Gastroesophageal sphincter (tissue), 4 donors: ENCODE data around the gene ZIC1. TPM values are rescaled to one million over a fixed set of nuclear protein-coding genes. Genes with fewer than 3 reads are reported as not detected.

ENCODE experiments used
- ATAC-seq: fragments of 150-250 bp; one replicate; pipeline ENCODE4 v1.9.1; 2016; ENCODE audit warnings: mild to moderate bottlenecking, moderate library complexity
- H3K27ac ChIP-seq, 4 donors: fragments of 200-600 bp; sonication (generic) in 3 of 4; 1 replicate in 3 of 4; 2 replicates in 1 of 4; pipeline ENCODE4 v1.5.1; 2016 to 2019
- H3K27me3 ChIP-seq: fragments of 200-600 bp; sonication (generic); one replicate; pipeline ENCODE4 v1.5.1; 2019
- H3K36me3 ChIP-seq, 2 donors: fragments of 200-600 bp; sonication (generic); one replicate each; pipeline ENCODE4 v1.5.1; 2019; ENCODE audit warnings: control low read depth in 1 of 2
- H3K4me1 ChIP-seq, 3 donors: fragments of 200-600 bp; sonication (generic); 1 replicate in 2 of 3; 2 replicates in 1 of 3; pipeline ENCODE4 v1.5.1; 2016 to 2019; ENCODE audit warnings: control low read depth in 2 of 3
- H3K4me3 ChIP-seq, 2 donors: fragments of 200-600 bp; sonication (generic); one replicate each; pipeline ENCODE4 v1.5.1; 2019; ENCODE audit warnings: mild to moderate bottlenecking in 1 of 2, moderate library complexity in 1 of 2
- H3K9me3 ChIP-seq, 3 donors: fragments of 200-600 bp; sonication (generic); one replicate each; pipeline ENCODE4 v1.5.1; 2017 to 2019; ENCODE audit warnings: control low read depth in 2 of 3
- EP300 ChIP-seq: sonication (generic); formaldehyde crosslinking; IDR thresholded peaks from one replicate; pipeline ENCODE4 v1.6.1; 2017; ENCODE audit warnings: antibody characterized with exemption, mild to moderate bottlenecking
- POLR2A ChIP-seq, 2 donors: fragments of 450-650 bp; IDR thresholded peaks; one replicate each; pipeline ENCODE4 v1.6.1; 2017; ENCODE audit warnings: antibody characterized with exemption in 2 of 2, mild to moderate bottlenecking in 2 of 2, moderate library complexity in 1 of 2
- POLR2AphosphoS5 ChIP-seq: sonication (generic); formaldehyde crosslinking; IDR thresholded peaks from one replicate; pipeline ENCODE4 v1.6.1; 2017; ENCODE audit warnings: antibody characterized with exemption
- WGBS, 2 donors: methylation state at CpG; one replicate each; pipeline ENCODE4 v1.1.5; 2018; ENCODE audit warnings: low coverage in 1 of 2; 5-methylcytosine and 5-hydroxymethylcytosine counted together
- total RNA-seq, 4 donors: library from RNA; depleted of rRNA; stranded (reverse); fragments of >200 nt; gene quantifications; one replicate each; pipeline ENCODE4 v1.1.0, GENCODE V29; 2016
- TF ChIP-seq, protein P1 (sequence below), 4 experiments: fragments of 200-600 bp in 2 of 4; fragments of 450-650 bp in 2 of 4; sonication (generic) in 1 of 4; IDR thresholded peaks; one replicate each; pipeline ENCODE4 v1.5.1; 2017 to 2019; ENCODE audit warnings: antibody characterized with exemption in 4 of 4, mild to moderate bottlenecking in 2 of 4, moderate library complexity in 2 of 4

ZIC1 gene
- total RNA-seq, 4 donors from 2014 or later: 0.08 to 0.27 TPM; not detected in 2

DNA sequence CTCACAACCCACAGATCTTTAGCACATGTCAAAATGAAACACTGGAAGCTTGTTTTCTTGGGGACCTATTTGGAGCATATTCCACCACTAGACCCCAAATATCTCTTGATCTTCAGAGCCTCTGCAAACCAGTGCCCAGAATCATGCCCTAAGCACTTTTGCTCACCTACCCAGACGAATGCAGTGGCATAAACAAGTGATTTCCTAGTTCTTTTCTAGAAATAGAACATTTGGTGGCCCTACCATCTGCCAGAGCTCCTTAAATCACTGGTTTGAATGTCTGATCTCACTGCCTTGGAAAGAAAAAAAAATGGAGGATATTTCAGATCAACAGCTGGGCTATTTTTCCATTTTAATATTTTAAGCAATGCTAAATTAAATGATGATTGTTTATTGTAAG, 8.2 kb upstream of the ZIC1 start:
- TF ChIP-seq POLR2A (IDR thresholded peaks at IDR 0.05) (no peak), EP300 (no peak), POLR2AphosphoS5 (no peak)
- TF ChIP-seq, protein P1, sequence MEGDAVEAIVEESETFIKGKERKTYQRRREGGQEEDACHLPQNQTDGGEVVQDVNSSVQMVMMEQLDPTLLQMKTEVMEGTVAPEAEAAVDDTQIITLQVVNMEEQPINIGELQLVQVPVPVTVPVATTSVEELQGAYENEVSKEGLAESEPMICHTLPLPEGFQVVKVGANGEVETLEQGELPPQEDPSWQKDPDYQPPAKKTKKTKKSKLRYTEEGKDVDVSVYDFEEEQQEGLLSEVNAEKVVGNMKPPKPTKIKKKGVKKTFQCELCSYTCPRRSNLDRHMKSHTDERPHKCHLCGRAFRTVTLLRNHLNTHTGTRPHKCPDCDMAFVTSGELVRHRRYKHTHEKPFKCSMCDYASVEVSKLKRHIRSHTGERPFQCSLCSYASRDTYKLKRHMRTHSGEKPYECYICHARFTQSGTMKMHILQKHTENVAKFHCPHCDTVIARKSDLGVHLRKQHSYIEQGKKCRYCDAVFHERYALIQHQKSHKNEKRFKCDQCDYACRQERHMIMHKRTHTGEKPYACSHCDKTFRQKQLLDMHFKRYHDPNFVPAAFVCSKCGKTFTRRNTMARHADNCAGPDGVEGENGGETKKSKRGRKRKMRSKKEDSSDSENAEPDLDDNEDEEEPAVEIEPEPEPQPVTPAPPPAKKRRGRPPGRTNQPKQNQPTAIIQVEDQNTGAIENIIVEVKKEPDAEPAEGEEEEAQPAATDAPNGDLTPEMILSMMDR (IDR thresholded peaks at IDR 0.05): no peak
- Histone ChIP-seq H3K9me3 (no peaks in the 10 kb centered on the region), H3K27me3 (peaks cover 100% of the 10 kb centered on the region), H3K27ac (no peak overlapping the region), H3K4me1 (peaks cover 0 to 23% (median 3%) of the 10 kb centered on the region in 3 donors), H3K4me3 (no peak overlapping the region), H3K36me3 (no peaks in the 10 kb centered on the region)
- 13 to 57% methylated on average over 1 of the region's 1 CpG for whole genome bisulfite sequencing, 2 donors
- ATAC-seq: no peak

DNA sequence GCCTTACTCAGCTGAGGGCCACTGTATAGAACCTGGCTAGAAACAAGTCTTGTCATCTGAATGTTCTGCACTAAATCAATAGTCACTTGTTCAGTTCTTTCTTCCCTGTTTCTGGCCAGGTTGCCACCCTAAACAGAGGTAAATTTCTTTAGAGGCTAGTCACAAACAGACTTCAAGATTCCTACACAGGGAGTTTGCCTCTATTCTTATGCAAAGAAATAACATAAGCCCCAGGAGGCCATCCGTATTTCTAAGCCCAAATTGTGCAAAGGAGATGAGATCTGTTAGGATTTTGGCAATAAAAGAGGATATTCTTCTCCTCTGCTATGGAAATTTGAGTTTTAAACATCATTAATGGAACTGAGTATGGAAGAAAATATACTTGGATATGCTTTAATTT, 7.7 kb upstream of the ZIC1 start:
- no peaks in the 10 kb centered on the region for H3K9me3 ChIP-seq
- no peak overlapping the region for H3K4me3 ChIP-seq
- peaks cover 100% of the 10 kb centered on the region for H3K27me3 ChIP-seq
- no peaks in the 10 kb centered on the region for H3K36me3 ChIP-seq
- ATAC-seq: no peak
- no peak overlapping the region for H3K27ac ChIP-seq
- TF ChIP-seq POLR2A (IDR thresholded peaks at IDR 0.05) (no peak), EP300 (no peak), POLR2AphosphoS5 (no peak)
- TF ChIP-seq, protein P1 (IDR thresholded peaks at IDR 0.05): no peak
- H3K4me1 ChIP-seq: peaks cover 0 to 19% (median 2%) of the 10 kb centered on the region in 3 donors
- WGBS, 2 donors: 0 to 14% methylated on average over 1 of the region's 1 CpG

DNA sequence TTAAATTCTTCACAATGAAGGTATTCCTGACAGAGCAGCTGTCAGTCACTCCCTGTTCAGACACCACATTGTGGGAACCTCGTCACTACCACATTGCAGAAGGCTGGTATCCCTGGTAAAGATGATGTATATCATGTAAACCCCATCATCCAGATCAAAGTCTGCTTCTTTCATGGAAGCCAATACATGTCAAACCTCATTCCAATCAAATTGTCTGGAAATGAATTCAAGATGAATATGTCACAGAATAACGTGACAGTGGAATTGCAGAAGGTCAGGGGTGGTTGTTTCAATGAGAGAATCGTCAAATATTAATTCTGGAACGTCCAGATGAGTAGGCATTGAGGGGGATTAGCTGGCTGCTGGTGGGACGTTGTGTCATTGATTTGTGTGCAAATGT, 7.0 kb upstream of the ZIC1 start:
- Histone ChIP-seq H3K4me1 (peaks cover 0 to 14% (median 2%) of the 10 kb centered on the region in 3 donors), H3K4me3 (no peak overlapping the region), H3K9me3 (no peaks in the 10 kb centered on the region), H3K27me3 (peaks cover 100% of the 10 kb centered on the region), H3K27ac (no peak overlapping the region), H3K36me3 (no peaks in the 10 kb centered on the region)
- ATAC-seq: no peak
- TF ChIP-seq, protein P1 (IDR thresholded peaks at IDR 0.05): no peak
- TF ChIP-seq POLR2AphosphoS5 (no peak), EP300 (no peak), POLR2A (IDR thresholded peaks at IDR 0.05) (no peak)
- WGBS, 2 donors: 19 to 20% methylated on average over 4 to 5 of the region's 5 CpGs

DNA sequence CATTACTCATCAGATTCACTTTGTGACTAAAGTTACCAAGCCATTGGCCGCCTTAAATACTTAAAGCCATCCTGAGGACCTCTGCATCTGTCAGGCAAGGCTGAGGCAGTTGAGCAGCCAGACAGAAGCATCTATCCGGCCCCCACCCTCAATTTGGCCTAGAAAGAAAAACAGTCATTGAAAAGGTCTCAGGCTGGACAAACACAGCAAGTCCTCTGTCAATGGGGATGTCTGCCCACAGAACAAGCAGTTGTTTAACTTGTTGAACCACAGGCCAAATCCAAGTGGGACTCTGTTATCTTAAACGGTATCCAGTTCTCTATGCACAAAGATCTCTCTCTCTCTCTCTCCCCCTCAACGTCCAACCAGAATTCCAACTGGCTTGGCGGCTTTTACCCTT, 5.7 kb upstream of the ZIC1 start:
- Histone ChIP-seq H3K4me3 (no peak overlapping the region), H3K27ac (no peak overlapping the region), H3K36me3 (no peaks in the 10 kb centered on the region), H3K27me3 (peaks cover 100% of the 10 kb centered on the region), H3K4me1 (peaks cover 0 to 17% (median 0%) of the 10 kb centered on the region in 3 donors), H3K9me3 (no peaks in the 10 kb centered on the region)
- no peak for ATAC-seq
- WGBS, 2 donors: 37 to 48% methylated on average over 4 of the region's 5 CpGs
- TF ChIP-seq POLR2A (IDR thresholded peaks at IDR 0.05): no peak
- TF ChIP-seq POLR2AphosphoS5: no peak
- no peak for TF ChIP-seq EP300
- TF ChIP-seq, protein P1 (IDR thresholded peaks at IDR 0.05): no peak

DNA sequence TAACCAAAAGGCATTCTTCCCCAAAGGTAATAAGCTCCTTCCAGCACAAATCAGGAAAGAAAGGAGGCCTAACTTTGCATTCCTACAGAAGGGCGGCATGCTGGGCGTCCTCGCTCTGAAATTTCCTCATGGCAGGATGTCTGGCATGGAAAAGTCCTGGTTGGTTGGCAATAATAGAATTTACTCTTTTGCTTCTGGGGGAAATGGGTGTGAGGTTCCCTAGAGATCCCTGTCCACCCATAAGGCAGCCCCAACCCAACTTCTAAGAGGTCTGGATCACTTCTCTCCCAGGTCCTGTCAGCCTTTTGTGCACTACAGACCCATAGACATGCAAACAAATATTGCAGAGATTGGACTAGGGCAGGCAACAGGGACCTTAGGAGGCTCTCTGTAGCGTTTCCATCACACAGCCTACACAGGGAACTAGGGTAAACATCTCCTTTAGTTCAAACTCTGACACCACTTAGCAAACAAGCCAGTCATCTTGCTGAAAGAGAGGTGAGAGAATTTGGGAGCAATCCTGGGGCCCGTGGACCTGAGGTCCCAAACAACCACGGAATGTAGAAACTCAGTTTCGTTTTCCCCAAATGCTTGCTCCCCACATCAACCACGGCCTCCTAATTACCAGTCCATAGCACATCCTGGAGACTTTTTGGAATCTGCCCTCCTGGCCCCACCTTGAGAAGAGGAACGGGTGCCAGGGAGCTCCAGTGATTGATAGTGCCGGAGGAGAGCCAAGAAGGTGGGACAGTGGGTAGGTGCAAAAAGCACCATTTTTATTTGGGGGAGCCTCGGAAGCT, 5.0 kb upstream of the ZIC1 start:
- Histone ChIP-seq H3K9me3 (no peaks in the 10 kb centered on the region), H3K4me1 (peaks cover 0 to 23% (median 0%) of the 10 kb centered on the region in 3 donors), H3K27me3 (peaks cover 100% of the 10 kb centered on the region), H3K4me3 (no peak overlapping the region), H3K27ac (no peak overlapping the region), H3K36me3 (no peaks in the 10 kb centered on the region)
- TF ChIP-seq POLR2AphosphoS5 (no peak), EP300 (no peak), POLR2A (IDR thresholded peaks at IDR 0.05) (no peak)
- TF ChIP-seq, protein P1 (IDR thresholded peaks at IDR 0.05): no peak
- ATAC-seq: no peak
- WGBS, 2 donors: 80 to 89% methylated on average over 2 to 3 of the region's 11 CpGs
